SU-DHL-6 (cell line): Measurements from ENCODE around the gene ARL5A.

Experiments
- CTCF ChIP-seq: fragments of 200-600 bp; sonication (generic); IDR thresholded peaks from one replicate; pipeline ENCODE4 v1.5.1; 2017; ENCODE audit warnings: antibody characterized with exemption, mild to moderate bottlenecking, low read length, moderate library complexity; ENCODE audit not compliant: insufficient read depth, poor library complexity, severe bottlenecking
- EZH2phosphoT487 ChIP-seq: fragments of 200-600 bp; sonication (generic), shearing (Covaris generic); conservative IDR thresholded peaks from 2 replicates; pipeline ENCODE4 v1.6.1; 2018; ENCODE audit warnings: mild to moderate bottlenecking, antibody characterized with exemption, low read length, moderate library complexity, mixed read lengths

DNA sequence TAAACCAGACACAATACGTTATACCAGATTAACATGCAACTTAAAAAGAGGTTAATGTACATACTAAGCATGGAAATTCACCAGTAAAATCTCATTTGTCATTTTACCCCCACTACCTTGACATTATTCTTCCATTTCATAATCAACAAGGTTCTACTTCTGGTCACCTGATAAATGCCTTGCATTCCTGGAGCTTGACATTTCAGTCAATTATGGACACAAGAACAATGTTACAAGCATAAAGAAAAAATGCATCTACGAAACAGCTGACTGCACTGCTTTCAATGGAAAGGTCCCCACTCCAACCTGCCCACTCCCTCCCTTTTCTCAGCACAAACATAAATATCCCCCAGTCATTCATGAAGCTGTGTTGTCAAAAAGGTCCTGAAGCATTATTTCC, 31.4 kb downstream of the ARL5A start:
- TF ChIP-seq CTCF = no peak
- TF ChIP-seq EZH2phosphoT487 = no peak
